ENCODE data around the gene SMURF2. TPM values are rescaled to one million over a fixed set of nuclear protein-coding genes. Genes with fewer than 3 reads are reported as not detected.

Gene SMURF2
- total RNA-seq, 1 donor from 2014 or later: 42.3 TPM

- H3K27ac Mint-ChIP-seq (ENCODE audit: unreplicated experiment): peak overlapping the region; percentile 93
- TF ChIP-seq CTCF (IDR thresholded peaks at IDR 0.05): no peak
- peak overlapping the region; percentile 99 for H3K4me3 Mint-ChIP-seq (ENCODE audit: unreplicated experiment)
- H3K27me3 Mint-ChIP-seq (ENCODE audit: unreplicated experiment): no peaks in the 10 kb centered on the region
- H3K9me3 Mint-ChIP-seq (ENCODE audit: unreplicated experiment): no peaks in the 10 kb centered on the region
- H3K4me1 Mint-ChIP-seq (ENCODE audit: unreplicated experiment): peaks cover 64% of the 10 kb centered on the region
- H3K36me3 Mint-ChIP-seq (ENCODE audit: unreplicated experiment): peaks cover 46% of the 10 kb centered on the region
- no peak for DNase-seq (ENCODE audit: extremely low spot score, unreplicated experiment)
Observed at GRCh38 chr17:64497565-64498035, 164.5 kb downstream of the SMURF2 start.

- peaks cover 43% of the 10 kb centered on the region for H3K36me3 Mint-ChIP-seq (ENCODE audit: unreplicated experiment)
- peak; percentile 98 for DNase-seq (ENCODE audit: extremely low spot score, unreplicated experiment)
Observed at GRCh38 chr17:64496786-64497564, 165.1 kb downstream of the SMURF2 start, which contains the start of gene POLG2. POLG2 (minus strand) TSS chr17:64497054; CDS start chr17:64496968, 86 bp downstream.

GRCh38 chr17:64496348-64496785 lies 165.7 kb downstream of the SMURF2 start:
- H3K4me1 Mint-ChIP-seq (ENCODE audit: unreplicated experiment): peaks cover 54% of the 10 kb centered on the region
- peak overlapping the region; percentile 99 for H3K4me3 Mint-ChIP-seq (ENCODE audit: unreplicated experiment)
- H3K27ac Mint-ChIP-seq (ENCODE audit: unreplicated experiment): peak overlapping the region; percentile 93
- DNase-seq (ENCODE audit: extremely low spot score, unreplicated experiment): no peak
- no peaks in the 10 kb centered on the region for H3K27me3 Mint-ChIP-seq (ENCODE audit: unreplicated experiment)
- H3K36me3 Mint-ChIP-seq (ENCODE audit: unreplicated experiment): peaks cover 41% of the 10 kb centered on the region
- no peak for TF ChIP-seq CTCF (IDR thresholded peaks at IDR 0.05)
- no peaks in the 10 kb centered on the region for H3K9me3 Mint-ChIP-seq (ENCODE audit: unreplicated experiment)

More at GRCh38 chr17:64496786-64497564, 165.1 kb downstream of the SMURF2 start, which contains the start of gene POLG2:
- TF ChIP-seq CTCF (IDR thresholded peaks at IDR 0.05): peak; percentile 54
- Mint-ChIP-seq H3K4me1 (ENCODE audit: unreplicated experiment) (peaks cover 58% of the 10 kb centered on the region), H3K9me3 (ENCODE audit: unreplicated experiment) (no peaks in the 10 kb centered on the region), H3K4me3 (ENCODE audit: unreplicated experiment) (peak within 1 kb of the TSS; percentile 99), H3K27me3 (ENCODE audit: unreplicated experiment) (no peaks in the 10 kb centered on the region), H3K27ac (ENCODE audit: unreplicated experiment) (peak within 1 kb of the TSS; percentile 93)

Small RNA genes within 50 kb of the gene (microRNA-seq; reads per million reads assigned to microRNA genes)
- gene MIR3064 (ENCODE audit: unreplicated experiment) (2.7 reads per million), gene MIR5047 (ENCODE audit: unreplicated experiment) (not detected)

Other genes starting within 250 kb of the SMURF2 start
- not detected in 2 replicates for gene MILR1, start 213.2 kb downstream of the SMURF2 start, total RNA-seq
- 16.0 and 18.3 TPM in 2 replicates for gene POLG2, start 165.3 kb downstream of the SMURF2 start, total RNA-seq
- gene DDX5, start 156.0 kb downstream of the SMURF2 start, total RNA-seq: 689 and 816 TPM in 2 replicates
- gene CEP95, start 155.3 kb downstream of the SMURF2 start, total RNA-seq: 47.8 and 53.5 TPM in 2 replicates

All from osteocyte (in vitro differentiated cells).